ENCODE data around the gene TMEM269. TPM values are rescaled to one million over a fixed set of nuclear protein-coding genes. Genes with fewer than 3 reads are reported as not detected.
"Not testable (repeated sequence)": the region's sequence is repeated elsewhere in the genome, so short reads cannot be mapped to it uniquely, and the experiment has no call there.

Gene TMEM269
- total RNA-seq, 1 experiment from 2014 or later, result 0.68 TPM

- Mint-ChIP-seq H3K27ac (ENCODE audit: unreplicated experiment) (no peak overlapping the region), H3K4me1 (ENCODE audit: low read depth, unreplicated experiment) (peaks cover 9% of the 10 kb centered on the region), H3K4me3 (ENCODE audit: unreplicated experiment) (no peak overlapping the region), H3K9me3 (ENCODE audit: unreplicated experiment) (peaks cover 10% of the 10 kb centered on the region), H3K27me3 (ENCODE audit: insufficient read depth, unreplicated experiment) (no peaks in the 10 kb centered on the region), H3K36me3 (ENCODE audit: insufficient read depth, unreplicated experiment) (peaks cover 14% of the 10 kb centered on the region)
- DNase-seq, result no peak
- ChIA-PET CTCF (no interaction called here), POLR2A (no interaction called here)
- no peaks in the 10 kb centered on the region for H3K36me3 ChIP-seq (ENCODE audit: control insufficient read depth, insufficient read depth, low read length)
- H3K9me3 ChIP-seq, result no peaks in the 10 kb centered on the region
- BruUV-seq (replicated peaks), result no TSS peak
- H3K27me3 ChIP-seq (replicated peaks; ENCODE audit: control insufficient read depth, insufficient read depth, low read length), result no peaks in the 10 kb centered on the region
- intact Hi-C loops (cut with micrococcal nuclease; ENCODE audit: unreplicated experiment), result no loop called here
- TF ChIP-seq CTCF (IDR thresholded peaks at IDR 0.05; ENCODE audit: insufficient read depth in 1 of 2, low read depth in 1 of 2, low read length in 1 of 2, severe bottlenecking in 1 of 2, unreplicated experiment in 1 of 2), result no peak
- H3K4me3 ChIP-seq (ENCODE audit: low read depth, low read length), result no peak overlapping the region
- no peaks in the 10 kb centered on the region for H3K4me1 ChIP-seq
Measured at GRCh38 chr1:42748021-42748420, 36.8 kb upstream of the TMEM269 start.

GRCh38 chr1:42748461-42749410 lies 36.1 kb upstream of the TMEM269 start:
- no peak overlapping the region for H3K4me3 Mint-ChIP-seq (ENCODE audit: unreplicated experiment)
- peaks cover 10% of the 10 kb centered on the region for H3K9me3 Mint-ChIP-seq (ENCODE audit: unreplicated experiment)
- no peak overlapping the region for H3K4me3 ChIP-seq (ENCODE audit: low read depth, low read length)
- no peak for TF ChIP-seq CTCF (IDR thresholded peaks at IDR 0.05; ENCODE audit: insufficient read depth in 1 of 2, low read depth in 1 of 2, low read length in 1 of 2, severe bottlenecking in 1 of 2, unreplicated experiment in 1 of 2)
- no TSS peak for BruUV-seq (replicated peaks)
- H3K4me1 ChIP-seq, result no peaks in the 10 kb centered on the region
- intact Hi-C loops (cut with micrococcal nuclease; ENCODE audit: unreplicated experiment), result no loop called here
- DNase-seq, result peak in 1 of 2 experiments; percentile 19
- no peaks in the 10 kb centered on the region for H3K27me3 Mint-ChIP-seq (ENCODE audit: insufficient read depth, unreplicated experiment)
- peaks cover 3% of the 10 kb centered on the region for H3K4me1 Mint-ChIP-seq (ENCODE audit: low read depth, unreplicated experiment)
- H3K9me3 ChIP-seq, result no peaks in the 10 kb centered on the region
- H3K27ac Mint-ChIP-seq (ENCODE audit: unreplicated experiment), result no peak overlapping the region
- CTCF ChIA-PET, result no interaction called here
- H3K36me3 ChIP-seq (ENCODE audit: control insufficient read depth, insufficient read depth, low read length), result no peaks in the 10 kb centered on the region
- H3K36me3 Mint-ChIP-seq (ENCODE audit: insufficient read depth, unreplicated experiment), result peaks cover 14% of the 10 kb centered on the region
- POLR2A ChIA-PET, result no interaction called here
- H3K27me3 ChIP-seq (replicated peaks; ENCODE audit: control insufficient read depth, insufficient read depth, low read length), result no peaks in the 10 kb centered on the region

GRCh38 chr1:42750041-42750440 lies 34.8 kb upstream of the TMEM269 start:
- TF ChIP-seq CTCF (IDR thresholded peaks at IDR 0.05; ENCODE audit: insufficient read depth in 1 of 2, low read depth in 1 of 2, low read length in 1 of 2, severe bottlenecking in 1 of 2, unreplicated experiment in 1 of 2), result no peak
- POLR2A ChIA-PET, result no interaction called here
- no peaks in the 10 kb centered on the region for H3K27me3 Mint-ChIP-seq (ENCODE audit: insufficient read depth, unreplicated experiment)

GRCh38 chr1:42751511-42752070 lies 33.2 kb upstream of the TMEM269 start:
- H3K4me1 Mint-ChIP-seq (ENCODE audit: low read depth, unreplicated experiment); POLR2A ChIA-PET; H3K36me3 ChIP-seq (ENCODE audit: control insufficient read depth, insufficient read depth, low read length); BruUV-seq (replicated peaks); H3K9me3 ChIP-seq; H3K9me3 Mint-ChIP-seq (ENCODE audit: unreplicated experiment); H3K4me3 Mint-ChIP-seq (ENCODE audit: unreplicated experiment); H3K27me3 Mint-ChIP-seq (ENCODE audit: insufficient read depth, unreplicated experiment); CTCF ChIA-PET; intact Hi-C loops (cut with micrococcal nuclease; ENCODE audit: unreplicated experiment); DNase-seq; H3K27ac Mint-ChIP-seq (ENCODE audit: unreplicated experiment); H3K4me1 ChIP-seq; H3K4me3 ChIP-seq (ENCODE audit: low read depth, low read length); H3K27me3 ChIP-seq (replicated peaks; ENCODE audit: control insufficient read depth, insufficient read depth, low read length): not testable (repeated sequence)
- peaks cover 21% of the 10 kb centered on the region for H3K36me3 Mint-ChIP-seq (ENCODE audit: insufficient read depth, unreplicated experiment)

More at GRCh38 chr1:42750041-42750440, 34.8 kb upstream of the TMEM269 start:
- Histone ChIP-seq H3K9me3 (no peaks in the 10 kb centered on the region), H3K27me3 (replicated peaks; ENCODE audit: control insufficient read depth, insufficient read depth, low read length) (no peaks in the 10 kb centered on the region), H3K36me3 (ENCODE audit: control insufficient read depth, insufficient read depth, low read length) (no peaks in the 10 kb centered on the region), H3K4me1 (no peaks in the 10 kb centered on the region), H3K4me3 (ENCODE audit: low read depth, low read length) (no peak overlapping the region)
- CTCF ChIA-PET, result no interaction called here
- no peak for DNase-seq
- Mint-ChIP-seq H3K36me3 (ENCODE audit: insufficient read depth, unreplicated experiment) (peaks cover 21% of the 10 kb centered on the region), H3K4me1 (ENCODE audit: low read depth, unreplicated experiment) (no peaks in the 10 kb centered on the region), H3K4me3 (ENCODE audit: unreplicated experiment) (no peak overlapping the region), H3K9me3 (ENCODE audit: unreplicated experiment) (peaks cover 10% of the 10 kb centered on the region), H3K27ac (ENCODE audit: unreplicated experiment) (no peak overlapping the region)
- BruUV-seq (replicated peaks), result no TSS peak
- intact Hi-C loops (cut with micrococcal nuclease; ENCODE audit: unreplicated experiment), result no loop called here

All from Caco-2 (cell line).